Activated T-helper 1 cell treated with anti-CD3 and anti-CD28 coated beads, Interleukin-2, amount 50 U/mL, for 16 hours (primary cell): ENCODE results near the gene TBC1D3K.
"Not testable (repeated sequence)": the region's sequence is repeated elsewhere in the genome, so short reads cannot be mapped to it uniquely, and the experiment has no call there.

Experiments used
- DNase-seq, 2 donors: peaks; one replicate each; pipeline ENCODE4 v3.0.0-alpha.2; 2020; ENCODE audit warnings: low read depth in 1 of 2, low spot score in 1 of 2

The TBC1D3K gene

DNA sequence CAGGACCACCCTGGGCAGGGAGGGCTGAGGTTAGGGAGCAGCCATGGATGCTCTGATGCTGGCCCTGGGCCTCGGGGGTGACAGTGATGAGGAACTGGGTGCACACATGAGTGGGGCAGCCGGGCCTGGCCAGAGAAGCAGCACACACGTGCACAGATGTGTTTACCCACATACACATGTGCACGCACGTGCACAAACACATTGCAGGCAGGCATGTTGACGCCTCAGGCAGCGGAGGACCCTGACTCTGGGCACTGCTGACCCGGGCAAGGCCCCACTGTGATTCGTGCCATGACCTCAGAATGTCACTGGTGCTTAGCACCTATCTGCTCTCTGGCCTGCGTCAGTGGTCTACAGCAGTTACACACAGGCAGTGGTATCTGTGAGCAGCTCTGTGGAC lies at the start of gene TBC1D3K:
TBC1D3K (plus strand) TSS at position 301 of the 400 bp plus-strand sequence. CDS start 1,585 bp downstream, outside the sequence.
- DNase-seq, result not testable (repeated sequence)

GRCh38 chr17:37884516-37884915 lies 39.7 kb upstream of the TBC1D3K start:
- DNase-seq, result no peak

DNA sequence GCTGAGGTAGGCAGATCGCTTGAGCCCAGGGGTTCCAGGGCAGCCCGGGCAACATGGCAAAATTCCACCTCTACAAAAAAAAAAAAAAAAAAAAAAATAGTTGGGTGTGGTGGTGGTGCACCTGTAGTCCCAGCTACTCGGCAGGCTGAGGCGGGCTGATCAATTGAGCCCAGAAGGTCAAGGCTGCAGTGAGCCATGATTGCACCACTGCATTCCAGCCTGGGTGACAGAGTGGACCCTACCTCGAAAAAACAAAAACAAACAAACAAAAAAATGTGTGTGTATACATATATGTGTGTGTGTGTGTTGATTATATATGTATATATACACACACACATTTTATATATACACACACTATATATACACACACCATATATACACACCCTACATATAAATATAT lies 39.1 kb upstream of the TBC1D3K start:
- no peak for DNase-seq

- DNase-seq, result no peak
Measured at GRCh38 chr17:37888881-37889280, 35.3 kb upstream of the TBC1D3K start.

- DNase-seq, result not testable (repeated sequence)
Measured at GRCh38 chr17:37896961-37897360, 27.3 kb upstream of the TBC1D3K start.
